Vagina (tissue), 2 donors: ENCODE measurements around the gene AFAP1L1. TPM values are rescaled to one million over a fixed set of nuclear protein-coding genes. Genes with fewer than 3 reads are reported as not detected.
A peak's percentile ranks its signal among the peaks of the same experiment; 100 is the strongest.

ENCODE experiments used
- DNase-seq, 2 donors: peaks; one replicate each; pipeline ENCODE4 v3.0.0-alpha.2; 2017; ENCODE audit errors: extremely low spot score in 2 of 2
- H3K27ac ChIP-seq: fragments of 200-600 bp; sonication (generic); one replicate; pipeline ENCODE4 v1.5.1; 2019
- H3K27me3 ChIP-seq: fragments of 200-600 bp; sonication (generic); one replicate; pipeline ENCODE4 v1.5.1; 2019
- H3K36me3 ChIP-seq, 2 donors: fragments of 200-600 bp; sonication (generic); one replicate each; pipeline ENCODE4 v1.5.1; 2017 to 2019
- H3K4me1 ChIP-seq: fragments of 200-600 bp; sonication (generic); one replicate; pipeline ENCODE4 v1.5.1; 2019
- H3K4me3 ChIP-seq, 2 donors: fragments of 200-600 bp; sonication (generic); 1 replicate in 1 of 2; 2 replicates in 1 of 2; pipeline ENCODE4 v1.5.1; 2016 to 2019
- H3K9me3 ChIP-seq: fragments of 200-600 bp; sonication (generic); one replicate; pipeline ENCODE4 v1.5.1; 2019
- CTCF ChIP-seq, 3 experiments: fragments of 450-650 bp in 2 of 3; fragments of 200-600 bp in 1 of 3; sonication (generic) in 1 of 3; IDR thresholded peaks; one replicate each; pipeline ENCODE4 v1.5.1; 2017 to 2019; ENCODE audit warnings: antibody characterized with exemption in 3 of 3, mild to moderate bottlenecking in 2 of 3, moderate library complexity in 2 of 3
- POLR2A ChIP-seq, 2 donors: fragments of 450-650 bp; IDR thresholded peaks; one replicate each; pipeline ENCODE4 v1.6.1; 2017; ENCODE audit warnings: antibody characterized with exemption in 2 of 2, mild to moderate bottlenecking in 2 of 2, moderate library complexity in 2 of 2
- POLR2AphosphoS5 ChIP-seq, 2 donors: sonication (generic); formaldehyde crosslinking; IDR thresholded peaks; one replicate each; pipeline ENCODE4 v1.9.0; 2017; ENCODE audit warnings: antibody characterized with exemption in 2 of 2, mild to moderate bottlenecking in 2 of 2, low read depth in 1 of 2; ENCODE audit not compliant: insufficient read depth in 1 of 2
- intact Hi-C: fragments of 100-400 bp; cut with DNase I; formaldehyde crosslinking; loops from one replicate; pipeline ENCODE4 v1.15.1; 2023
- total RNA-seq: library from RNA; depleted of rRNA; stranded (reverse); fragments of >200 nt; gene quantifications from one replicate; pipeline ENCODE4 v1.2.3, GENCODE V29; 2016

The AFAP1L1 gene
- total RNA-seq, 1 donor from 2014 or later = 14.7 TPM

GRCh38 chr5:149367972-149368645 is 96.5 kb downstream of the AFAP1L1 start:
- DNase-seq = no peak
- H3K27me3 ChIP-seq = no peaks in the 10 kb centered on the region
- H3K4me3 ChIP-seq = no peak overlapping the region
- no peaks in the 10 kb centered on the region for H3K36me3 ChIP-seq
- TF ChIP-seq POLR2AphosphoS5 (IDR thresholded peaks at IDR 0.05; ENCODE audit: insufficient read depth in 1 of 2, low read depth in 1 of 2) (no peak), POLR2A (IDR thresholded peaks at IDR 0.05) (no peak), CTCF (IDR thresholded peaks at IDR 0.05) (no peak)
- peaks cover 22% of the 10 kb centered on the region for H3K4me1 ChIP-seq
- intact Hi-C loops = no loop called here
- no peak overlapping the region for H3K27ac ChIP-seq
- no peaks in the 10 kb centered on the region for H3K9me3 ChIP-seq

- no peak overlapping the region for H3K4me3 ChIP-seq
- no peak for DNase-seq
- intact Hi-C loops = no loop called here
- no peaks in the 10 kb centered on the region for H3K9me3 ChIP-seq
- no peaks in the 10 kb centered on the region for H3K36me3 ChIP-seq
- no peak for TF ChIP-seq POLR2A (IDR thresholded peaks at IDR 0.05)
- no peak for TF ChIP-seq POLR2AphosphoS5 (IDR thresholded peaks at IDR 0.05; ENCODE audit: insufficient read depth in 1 of 2, low read depth in 1 of 2)
- no peak for TF ChIP-seq CTCF (IDR thresholded peaks at IDR 0.05)
- no peak overlapping the region for H3K27ac ChIP-seq
- no peaks in the 10 kb centered on the region for H3K27me3 ChIP-seq
- H3K4me1 ChIP-seq = peaks cover 22% of the 10 kb centered on the region
Measured at GRCh38 chr5:149370878-149371277, 99.2 kb downstream of the AFAP1L1 start.

- no peak for DNase-seq
- intact Hi-C loops = no loop called here
- Histone ChIP-seq H3K36me3 (no peaks in the 10 kb centered on the region), H3K4me3 (no peak overlapping the region), H3K4me1 (peaks cover 22% of the 10 kb centered on the region), H3K27me3 (no peaks in the 10 kb centered on the region), H3K9me3 (no peaks in the 10 kb centered on the region), H3K27ac (no peak overlapping the region)
- TF ChIP-seq POLR2A (IDR thresholded peaks at IDR 0.05) = no peak
- peak; percentile 10 to 53 (median 38) for TF ChIP-seq CTCF (IDR thresholded peaks at IDR 0.05)
- no peak for TF ChIP-seq POLR2AphosphoS5 (IDR thresholded peaks at IDR 0.05; ENCODE audit: insufficient read depth in 1 of 2, low read depth in 1 of 2)
Measured at GRCh38 chr5:149371296-149371962, 99.8 kb downstream of the AFAP1L1 start.

- no peak for TF ChIP-seq POLR2A (IDR thresholded peaks at IDR 0.05)
- no peak for TF ChIP-seq CTCF (IDR thresholded peaks at IDR 0.05)
- H3K4me1 ChIP-seq = peaks cover 21% of the 10 kb centered on the region
- no peaks in the 10 kb centered on the region for H3K27me3 ChIP-seq
- H3K36me3 ChIP-seq = no peaks in the 10 kb centered on the region
- no peak for DNase-seq
- no peak overlapping the region for H3K27ac ChIP-seq
- intact Hi-C loops = no loop called here
- H3K9me3 ChIP-seq = no peaks in the 10 kb centered on the region
- H3K4me3 ChIP-seq = no peak overlapping the region
Measured at GRCh38 chr5:149372076-149372795, 100.6 kb downstream of the AFAP1L1 start.
